CD14-positive monocyte (primary cell): ENCODE data around the gene ITK. TPM values are rescaled to one million over a fixed set of nuclear protein-coding genes. Genes with fewer than 3 reads are reported as not detected.

Source experiments
- DNase-seq, 3 donors: peaks; one replicate each; pipeline ENCODE4 v3.0.0-alpha.2; 2011 to 2022
- H2AFZ ChIP-seq: 2 replicates; pipeline ENCODE4 v1.6.0; 2012; ENCODE audit warnings: mild to moderate bottlenecking, low read depth, low read length, inconsistent platforms; ENCODE audit not compliant: insufficient read depth, poor library complexity, severe bottlenecking
- H3K27ac ChIP-seq, 2 donors: 1 replicate in 1 of 2; 2 replicates in 1 of 2; pipeline ENCODE4 v1.5.1; 2012 to 2013; ENCODE audit warnings: low read length in 2 of 2, control low read depth in 1 of 2, inconsistent platforms in 1 of 2, low read depth in 1 of 2, mild to moderate bottlenecking in 1 of 2
- H3K27me3 ChIP-seq, 2 donors: one replicate each; pipeline versions ENCODE4 v1.6.0 to v1.6.1; 2011 to 2013; ENCODE audit warnings: low read length in 2 of 2; ENCODE audit not compliant: control insufficient read depth in 2 of 2, insufficient read depth in 2 of 2
- H3K36me3 ChIP-seq, 2 donors: replicated peaks in 1 of 2; 1 replicate in 1 of 2; 2 replicates in 1 of 2; pipeline versions ENCODE4 v1.5.1 to v1.6.1; 2012 to 2013; ENCODE audit warnings: low read length in 2 of 2, control low read depth in 1 of 2, inconsistent platforms in 1 of 2, mild to moderate bottlenecking in 1 of 2; ENCODE audit not compliant: insufficient read depth in 2 of 2, control insufficient read depth in 1 of 2
- H3K4me1 ChIP-seq, 2 donors: 1 replicate in 1 of 2; 2 replicates in 1 of 2; pipeline versions ENCODE4 v1.5.1 to v1.6.1; 2012 to 2013; ENCODE audit warnings: low read length in 2 of 2, control low read depth in 1 of 2, inconsistent platforms in 1 of 2, mild to moderate bottlenecking in 1 of 2, moderate library complexity in 1 of 2; ENCODE audit not compliant: insufficient read depth in 2 of 2, control insufficient read depth in 1 of 2
- H3K4me2 ChIP-seq: replicated peaks from 2 replicates; pipeline ENCODE3; 2012; ENCODE audit warnings: low read length, moderate library complexity, mild to moderate bottlenecking; ENCODE audit not compliant: poor library complexity, severe bottlenecking; ENCODE audit errors: extremely low read depth
- H3K4me3 ChIP-seq, 3 experiments: fragments of 200-600 bp in 1 of 3; sonication (generic) in 1 of 3; replicated peaks in 1 of 3; 1 replicate in 2 of 3; 2 replicates in 1 of 3; pipeline ENCODE4 v1.5.1; 2011 to 2013; ENCODE audit warnings: low read length in 3 of 3, mild to moderate bottlenecking in 3 of 3, control low read depth in 2 of 3, low read depth in 2 of 3, inconsistent platforms in 1 of 3, moderate library complexity in 1 of 3
- H3K79me2 ChIP-seq: 2 replicates; pipeline ENCODE4 v1.6.0; 2012; ENCODE audit warnings: mild to moderate bottlenecking, control low read depth, inconsistent platforms, low read length, moderate library complexity; ENCODE audit not compliant: insufficient read depth
- H3K9ac ChIP-seq: 2 replicates; pipeline ENCODE4 v1.6.0; 2017; ENCODE audit warnings: low read length, mild to moderate bottlenecking; ENCODE audit not compliant: insufficient read depth, poor library complexity, severe bottlenecking
- H3K9me3 ChIP-seq, 2 donors: replicated peaks in 1 of 2; 1 replicate in 1 of 2; 2 replicates in 1 of 2; pipeline versions ENCODE4 v1.5.1 to v1.6.1; 2012 to 2013; ENCODE audit warnings: low read length in 2 of 2, control low read depth in 1 of 2; ENCODE audit not compliant: control insufficient read depth in 1 of 2, insufficient read depth in 1 of 2
- H4K20me1 ChIP-seq: 2 replicates; pipeline ENCODE4 v1.6.0; 2012; ENCODE audit warnings: mild to moderate bottlenecking, low read length, control low read depth, moderate library complexity; ENCODE audit not compliant: insufficient read depth
- H3K27ac Mint-ChIP-seq, 7 donors: one replicate each; pipeline ENCODE4 v1.8.0; 2020; ENCODE audit warnings: mild to moderate bottlenecking in 7 of 7, mixed read lengths in 7 of 7, moderate library complexity in 6 of 7, inconsistent platforms in 2 of 7
- H3K27me3 Mint-ChIP-seq, 3 donors: one replicate each; pipeline ENCODE4 v1.8.0; 2021 to 2022; ENCODE audit warnings: low read depth in 3 of 3, mild to moderate bottlenecking in 3 of 3, mixed read lengths in 3 of 3, moderate library complexity in 3 of 3, inconsistent platforms in 1 of 3
- H3K36me3 Mint-ChIP-seq, 2 donors: one replicate each; pipeline ENCODE4 v1.8.0; 2020; ENCODE audit warnings: mixed read lengths in 2 of 2, inconsistent platforms in 1 of 2, mild to moderate bottlenecking in 1 of 2
- H3K4me1 Mint-ChIP-seq: one replicate; pipeline ENCODE4 v1.8.0; 2020; ENCODE audit warnings: mild to moderate bottlenecking, mixed read lengths
- H3K4me3 Mint-ChIP-seq, 2 donors: one replicate each; pipeline ENCODE4 v1.8.0; 2020; ENCODE audit warnings: mild to moderate bottlenecking in 2 of 2, mixed read lengths in 2 of 2, moderate library complexity in 1 of 2
- H3K9me3 Mint-ChIP-seq, 7 donors: one replicate each; pipeline ENCODE4 v1.8.0; 2020 to 2022; ENCODE audit warnings: mixed read lengths in 7 of 7, mild to moderate bottlenecking in 6 of 7, moderate library complexity in 6 of 7, inconsistent platforms in 2 of 7
- WGBS: methylation state at CpG from one replicate; pipeline ENCODE4 v1.1.5; 2013; ENCODE audit warnings: missing lambda C conversion rate; ENCODE audit not compliant: insufficient coverage; 5-methylcytosine and 5-hydroxymethylcytosine counted together
- intact Hi-C, 2 donors: fragments of 100-400 bp; cut with micrococcal nuclease; formaldehyde crosslinking; loops; one replicate each; pipeline versions ENCODE4 v1.15.0 to v1.15.1; 2023
- polyA plus RNA-seq, 3 donors: library from polyadenylated mRNA; depleted of rRNA in 1 of 3; unstranded in 2 of 3; stranded (reverse) in 1 of 3; fragments of 300-500 nt in 2 of 3; fragments of >200 nt in 1 of 3; fragmentation: Illumina TruSeq in 2 of 3; gene quantifications; 1 replicate in 2 of 3; 2 replicates in 1 of 3; pipeline ENCODE4 v1.2.3, GENCODE V29; 2012 to 2021
- TF ChIP-seq, protein P1 (sequence below): fragments of 200-600 bp; IDR thresholded peaks from one replicate; pipeline ENCODE4 v1.8.0; 2022; ENCODE audit warnings: antibody characterized with exemption, mild to moderate bottlenecking

ITK gene
- polyA plus RNA-seq, 3 donors, result 0.03 to 0.60 (median 0.39) TPM

DNA sequence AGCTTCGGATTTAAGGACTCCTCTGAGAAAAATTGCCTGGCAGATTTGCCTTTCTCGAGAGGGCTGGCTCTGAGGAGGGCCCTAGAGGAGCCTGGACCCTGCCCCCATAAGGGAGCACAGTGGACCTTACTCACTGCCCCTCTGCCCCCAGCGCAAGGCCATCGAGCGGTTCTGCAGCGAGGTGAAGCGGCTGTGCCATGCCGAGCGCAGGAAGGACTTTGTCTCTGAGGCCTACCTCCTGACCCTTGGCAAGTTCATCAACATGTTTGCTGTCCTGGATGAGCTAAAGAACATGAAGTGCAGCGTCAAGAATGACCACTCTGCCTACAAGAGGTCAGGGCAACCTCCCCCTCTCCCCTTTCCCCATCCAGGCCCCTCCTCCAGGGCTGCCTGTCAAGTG, 119.9 kb downstream of the ITK start:
- peaks cover 0 to 2% (median 0%) of the 10 kb centered on the region in 7 donors for H3K9me3 Mint-ChIP-seq
- no peaks in the 10 kb centered on the region for H3K4me1 Mint-ChIP-seq
- no peaks in the 10 kb centered on the region for H4K20me1 ChIP-seq
- H3K27ac Mint-ChIP-seq, result no peak overlapping the region
- H3K4me2 ChIP-seq, result no peak overlapping the region
- H3K9ac ChIP-seq, result no peak overlapping the region
- DNase-seq, result no peak
- H3K4me3 Mint-ChIP-seq, result no peak overlapping the region
- H2AFZ ChIP-seq, result no peak overlapping the region
- intact Hi-C loops, result no loop called here
- 100% methylated on average over 10 of the region's 10 CpGs for WGBS
- no peaks in the 10 kb centered on the region for H3K27me3 ChIP-seq
- H3K27me3 Mint-ChIP-seq, result peaks cover 0 to 4% (median 0%) of the 10 kb centered on the region in 3 donors
- H3K36me3 ChIP-seq, result peaks cover 24 to 95% of the 10 kb centered on the region in 2 donors
- no peaks in the 10 kb centered on the region for H3K9me3 ChIP-seq
- peaks cover 62 to 72% of the 10 kb centered on the region in 2 donors for H3K36me3 Mint-ChIP-seq
- no peaks in the 10 kb centered on the region for H3K4me1 ChIP-seq
- no peak overlapping the region for H3K27ac ChIP-seq
- TF ChIP-seq, protein P1, sequence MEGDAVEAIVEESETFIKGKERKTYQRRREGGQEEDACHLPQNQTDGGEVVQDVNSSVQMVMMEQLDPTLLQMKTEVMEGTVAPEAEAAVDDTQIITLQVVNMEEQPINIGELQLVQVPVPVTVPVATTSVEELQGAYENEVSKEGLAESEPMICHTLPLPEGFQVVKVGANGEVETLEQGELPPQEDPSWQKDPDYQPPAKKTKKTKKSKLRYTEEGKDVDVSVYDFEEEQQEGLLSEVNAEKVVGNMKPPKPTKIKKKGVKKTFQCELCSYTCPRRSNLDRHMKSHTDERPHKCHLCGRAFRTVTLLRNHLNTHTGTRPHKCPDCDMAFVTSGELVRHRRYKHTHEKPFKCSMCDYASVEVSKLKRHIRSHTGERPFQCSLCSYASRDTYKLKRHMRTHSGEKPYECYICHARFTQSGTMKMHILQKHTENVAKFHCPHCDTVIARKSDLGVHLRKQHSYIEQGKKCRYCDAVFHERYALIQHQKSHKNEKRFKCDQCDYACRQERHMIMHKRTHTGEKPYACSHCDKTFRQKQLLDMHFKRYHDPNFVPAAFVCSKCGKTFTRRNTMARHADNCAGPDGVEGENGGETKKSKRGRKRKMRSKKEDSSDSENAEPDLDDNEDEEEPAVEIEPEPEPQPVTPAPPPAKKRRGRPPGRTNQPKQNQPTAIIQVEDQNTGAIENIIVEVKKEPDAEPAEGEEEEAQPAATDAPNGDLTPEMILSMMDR, result no peak
- no peak overlapping the region for H3K4me3 ChIP-seq
- no peaks in the 10 kb centered on the region for H3K79me2 ChIP-seq

GRCh38 chr5:157301066-157301465, 120.4 kb downstream of the ITK start:
- H3K27me3 Mint-ChIP-seq, result peaks cover 0 to 4% (median 0%) of the 10 kb centered on the region in 3 donors
- Histone ChIP-seq H3K4me3 (no peak overlapping the region), H3K9me3 (no peaks in the 10 kb centered on the region), H3K27me3 (no peaks in the 10 kb centered on the region), H3K36me3 (peaks cover 22 to 92% of the 10 kb centered on the region in 2 donors), H3K9ac (no peak overlapping the region), H3K4me2 (no peak overlapping the region), H3K27ac (no peak overlapping the region), H3K4me1 (no peaks in the 10 kb centered on the region), H2AFZ (no peak overlapping the region), H3K79me2 (no peaks in the 10 kb centered on the region), H4K20me1 (no peaks in the 10 kb centered on the region)
- no peak overlapping the region for H3K27ac Mint-ChIP-seq
- TF ChIP-seq, protein P1, result no peak
- no peak for DNase-seq
- peaks cover 0 to 2% (median 0%) of the 10 kb centered on the region in 7 donors for H3K9me3 Mint-ChIP-seq
- no peak overlapping the region for H3K4me3 Mint-ChIP-seq
- peaks cover 64 to 73% of the 10 kb centered on the region in 2 donors for H3K36me3 Mint-ChIP-seq
- intact Hi-C loops, result no loop called here
- no peaks in the 10 kb centered on the region for H3K4me1 Mint-ChIP-seq
